Measurements from ENCODE around the gene PALLD.

Gene PALLD

DNA sequence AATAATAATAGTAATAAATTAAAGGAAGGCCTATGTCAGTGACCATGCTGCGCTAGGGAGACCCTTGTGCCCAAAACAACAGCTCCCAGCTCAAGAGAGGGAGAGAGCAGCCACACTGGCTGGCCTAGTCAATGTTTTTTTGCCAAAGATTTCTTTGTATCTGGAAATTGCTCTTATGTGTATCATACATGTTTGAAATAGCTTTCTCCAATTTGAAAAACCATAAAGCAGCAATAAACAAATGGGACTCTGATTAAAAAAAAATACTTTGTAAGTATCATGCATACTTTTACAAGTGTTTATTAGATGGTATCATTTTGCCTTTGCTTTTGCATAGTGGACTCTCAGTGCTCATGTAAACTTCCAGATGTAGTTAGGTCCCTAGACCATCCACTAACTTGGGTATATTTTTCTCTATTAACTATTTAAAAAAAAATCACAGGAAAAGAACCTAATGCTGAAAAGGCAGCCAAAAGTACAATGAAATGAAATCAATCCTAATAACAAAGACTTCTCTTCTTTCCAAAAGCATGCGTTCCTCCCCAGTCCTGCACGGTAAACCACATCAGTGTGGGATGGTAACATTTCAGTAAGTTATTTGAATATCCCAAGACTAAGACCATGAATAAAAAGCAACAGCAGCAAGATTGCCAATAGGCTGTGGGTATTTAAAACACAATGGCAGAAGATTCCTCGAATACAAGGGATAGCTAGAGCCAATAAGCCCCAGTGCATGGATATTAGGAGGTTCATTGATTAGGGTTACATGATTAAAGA is 117.6 kb downstream of the PALLD start:
- intact Hi-C loops (cut with DNase I): no loop called here
- DNase-seq: no peak

DNA sequence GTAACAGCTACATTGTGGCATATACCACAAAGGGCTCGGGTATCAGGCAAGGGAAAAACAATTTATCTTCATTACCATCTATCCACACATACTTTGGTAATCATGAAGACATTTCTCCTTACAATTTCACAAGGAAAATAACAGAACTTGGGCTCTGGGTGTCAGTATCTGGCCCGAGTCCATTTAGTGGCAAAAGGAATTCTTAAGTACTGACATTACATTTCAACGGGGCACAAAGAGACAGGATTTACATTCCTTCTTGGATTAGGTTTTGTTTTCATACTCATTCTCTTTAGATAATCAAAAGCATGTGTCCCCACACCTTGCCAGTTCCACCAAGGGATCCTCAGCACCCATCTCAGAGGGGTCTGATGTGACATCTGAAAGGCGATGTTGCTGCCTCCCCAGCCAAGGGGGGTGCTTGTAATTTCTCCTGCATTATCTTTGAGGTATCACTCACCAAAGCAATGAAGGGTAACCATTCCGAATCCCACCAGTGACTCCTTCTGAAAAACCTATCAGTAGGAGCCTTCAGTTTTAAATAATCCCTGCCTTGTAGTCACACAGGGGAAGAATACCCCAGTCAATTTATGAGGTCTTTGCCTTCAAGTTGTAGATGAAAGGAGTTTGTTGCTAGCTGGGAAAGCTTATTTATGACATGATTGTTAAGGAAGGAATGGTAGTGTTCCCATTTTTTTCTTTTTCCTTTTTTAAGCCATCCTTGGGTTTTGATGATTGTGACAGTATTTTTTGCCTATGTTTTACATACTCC is 118.6 kb downstream of the PALLD start:
- DNase-seq: no peak
- intact Hi-C loops (cut with DNase I): no loop called here

DNA sequence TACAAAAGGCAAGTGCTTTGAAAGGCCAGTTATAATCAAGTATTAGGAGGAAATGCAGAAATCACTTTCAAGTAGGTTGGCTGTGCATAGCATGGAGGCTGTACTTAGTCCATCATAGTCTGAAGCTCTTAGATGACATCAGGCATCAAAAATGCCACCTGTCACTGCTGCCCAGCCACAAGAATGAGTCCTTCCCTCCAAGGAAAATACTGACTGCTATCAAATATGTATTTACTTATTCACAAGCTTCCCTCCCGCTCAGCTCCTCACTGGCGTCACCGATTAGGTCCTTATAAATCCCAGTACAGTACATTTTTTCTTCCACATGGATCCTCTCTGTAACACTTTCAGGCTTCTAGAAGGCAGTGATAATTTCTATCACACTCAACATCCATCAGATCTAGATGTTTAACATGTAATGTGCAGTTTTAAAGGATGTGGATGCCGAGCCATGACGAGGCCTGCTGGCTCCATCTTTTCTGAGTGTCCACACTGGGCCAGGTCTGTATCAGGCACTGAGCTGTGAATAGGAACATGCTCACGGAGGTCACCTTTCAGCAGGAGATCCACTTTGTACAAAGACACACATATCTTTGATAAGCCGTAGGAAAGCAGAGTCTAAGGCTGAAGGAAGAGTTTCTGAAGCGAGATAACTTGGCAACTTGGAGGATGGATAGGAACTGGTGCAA is 121.9 kb downstream of the PALLD start:
- no peak for DNase-seq
- intact Hi-C loops (cut with DNase I): no loop called here

DNA sequence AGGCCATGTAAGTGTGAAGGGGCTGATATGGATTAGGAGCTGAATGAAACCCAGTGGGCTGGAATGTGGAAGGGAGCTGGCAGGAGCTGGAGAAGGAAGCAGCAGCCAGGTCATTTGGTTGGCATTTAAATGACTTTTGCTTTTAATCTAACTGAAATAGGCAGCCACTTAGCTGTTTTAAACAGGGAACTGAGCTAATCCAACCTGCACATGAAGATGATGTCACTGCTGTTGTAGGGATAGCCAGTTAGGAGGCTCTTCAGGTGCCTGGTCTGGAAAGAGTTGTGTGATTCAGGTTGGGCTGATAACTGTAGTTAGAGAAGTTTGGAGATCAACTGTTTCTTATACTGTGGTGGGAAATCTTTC is 122.4 kb downstream of the PALLD start:
- intact Hi-C loops (cut with DNase I): no loop called here
- no peak for DNase-seq

DNA sequence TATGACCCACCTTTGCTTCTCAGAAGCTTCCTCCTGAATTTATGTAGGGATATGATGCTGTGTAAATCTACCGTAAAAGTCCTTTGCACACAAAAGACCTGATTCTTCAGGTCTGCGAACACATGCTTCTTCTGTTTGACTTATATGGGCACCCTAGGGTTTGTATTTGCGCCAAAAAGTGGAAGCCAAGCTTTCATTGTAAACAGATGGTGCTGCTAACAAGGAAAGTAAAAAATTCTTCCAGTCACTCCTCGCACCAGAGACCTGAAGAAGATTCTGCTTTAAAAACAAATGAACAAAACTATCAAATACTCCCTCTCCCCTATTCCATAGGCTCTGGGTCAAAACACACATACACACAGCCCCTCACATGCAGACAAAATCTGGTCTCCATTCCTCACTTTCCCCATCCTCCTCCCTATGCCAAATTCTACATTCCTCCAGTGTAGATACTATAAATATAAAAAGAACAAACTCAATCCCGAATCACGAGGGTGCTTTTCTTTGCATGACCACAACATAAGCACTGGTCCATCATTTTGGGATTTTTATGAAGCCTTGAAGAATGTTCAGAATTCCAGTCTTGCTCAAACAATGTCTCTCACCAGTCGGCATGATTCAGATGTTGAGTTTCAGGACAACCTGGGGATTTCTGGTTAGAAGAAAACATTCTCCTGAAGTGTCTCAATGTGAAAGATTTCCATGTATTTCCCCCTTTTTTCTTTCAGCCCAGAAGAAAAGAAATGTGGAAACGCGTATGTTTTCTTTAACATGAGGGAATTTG is 125.1 kb downstream of the PALLD start:
- DNase-seq: no peak
- intact Hi-C loops (cut with DNase I): no loop called here

DNA sequence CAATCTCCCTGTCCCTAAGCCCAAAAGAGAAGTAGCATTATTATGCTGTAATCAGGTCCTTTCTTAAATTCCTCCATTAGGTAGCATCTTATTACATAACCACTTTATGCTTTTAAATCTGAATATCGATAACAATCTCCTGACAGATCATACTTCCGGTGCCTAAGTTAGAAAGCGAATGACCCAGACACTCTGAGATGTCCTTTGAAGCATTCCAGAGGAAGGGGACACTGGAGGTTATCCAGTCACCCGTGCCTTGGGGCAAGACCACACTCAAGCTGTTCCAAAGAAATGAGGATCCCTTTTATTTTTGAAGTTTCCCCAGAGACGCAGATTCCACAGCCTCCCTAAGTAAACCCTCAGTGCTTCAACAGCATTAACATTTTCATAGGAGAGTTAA is 125.7 kb downstream of the PALLD start:
- DNase-seq: no peak
- intact Hi-C loops (cut with DNase I): no loop called here

DNA sequence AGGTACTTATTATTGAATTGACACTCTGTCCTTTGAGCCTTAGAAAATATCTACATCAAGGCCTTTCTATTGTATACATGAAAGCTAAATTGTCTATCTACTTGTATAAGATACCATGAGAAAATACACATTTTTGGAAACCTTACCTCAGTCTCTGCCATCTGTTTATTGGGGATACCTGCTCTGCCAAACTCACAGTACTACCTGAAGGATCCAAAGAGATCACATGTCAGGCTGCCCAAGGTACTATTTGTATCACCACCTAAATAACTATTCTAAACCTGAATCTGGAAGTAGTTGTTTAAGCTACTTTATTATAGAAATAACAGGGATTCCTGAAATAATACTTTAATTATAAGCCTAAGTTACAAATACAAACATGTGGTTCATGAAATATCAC is 126.2 kb downstream of the PALLD start:
- intact Hi-C loops (cut with DNase I): no loop called here
- DNase-seq: no peak

DNA sequence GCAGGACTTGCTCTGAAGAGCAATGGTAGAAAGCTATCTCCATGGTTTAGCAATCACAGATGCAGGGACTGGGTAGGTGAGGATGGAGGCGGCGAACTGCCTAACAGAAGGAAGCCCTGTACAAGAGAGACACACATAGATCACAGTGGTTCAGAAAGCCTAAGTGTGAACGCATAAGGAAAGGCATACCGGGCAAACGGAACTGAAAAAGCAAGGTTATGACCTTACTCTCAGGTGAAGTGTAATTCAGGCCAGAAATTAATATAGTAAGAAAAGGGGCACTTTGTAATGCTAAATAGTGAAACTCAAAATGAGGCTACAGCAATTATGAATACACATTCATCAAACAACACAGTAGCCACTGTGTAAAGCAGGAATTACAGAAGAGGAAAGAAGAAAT is 126.6 kb downstream of the PALLD start:
- intact Hi-C loops (cut with DNase I): no loop called here
- DNase-seq: no peak

DNA sequence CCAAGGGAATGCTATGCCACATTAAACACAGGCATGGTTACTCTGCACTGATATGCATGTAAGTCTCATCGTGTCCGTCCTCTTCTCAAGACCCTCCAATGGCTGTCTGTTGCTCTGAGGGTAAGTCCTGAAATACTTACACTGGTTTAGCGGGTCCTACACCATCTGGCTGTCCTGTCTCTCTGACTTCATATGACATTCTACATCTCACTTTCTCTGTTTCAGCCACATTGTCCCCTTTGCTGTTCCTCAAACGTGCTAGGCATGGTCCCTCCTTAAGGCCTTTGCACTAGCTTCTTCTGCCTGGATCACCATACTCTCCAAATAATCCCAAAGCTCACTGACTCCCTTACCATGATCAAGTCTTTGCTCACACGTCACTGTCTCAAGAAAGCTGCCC is 131.4 kb downstream of the PALLD start:
- intact Hi-C loops (cut with DNase I): no loop called here

DNA sequence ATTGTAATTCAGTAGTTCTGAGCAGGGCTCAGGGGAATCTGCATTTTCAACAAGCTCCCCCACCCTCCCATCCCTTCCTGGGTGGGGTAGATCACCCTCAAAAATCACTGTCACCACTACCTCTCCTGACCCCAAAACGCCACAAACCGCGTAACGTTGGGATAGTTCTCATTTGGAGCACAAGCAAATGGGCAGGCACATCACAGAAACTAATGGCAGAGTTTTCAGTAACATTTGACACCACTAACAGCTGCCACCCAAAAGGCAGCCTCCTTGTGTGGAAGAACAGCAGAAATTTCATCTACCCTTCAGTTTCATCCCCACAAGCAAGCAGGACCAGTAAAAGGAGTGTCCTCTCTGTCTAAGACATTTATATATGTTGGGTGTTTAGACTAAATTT is 132.7 kb downstream of the PALLD start:
- no peak for DNase-seq
- intact Hi-C loops (cut with DNase I): no loop called here

More for the DNA sequence above, 131.4 kb downstream of the PALLD start:
- no peak for DNase-seq

DNA sequence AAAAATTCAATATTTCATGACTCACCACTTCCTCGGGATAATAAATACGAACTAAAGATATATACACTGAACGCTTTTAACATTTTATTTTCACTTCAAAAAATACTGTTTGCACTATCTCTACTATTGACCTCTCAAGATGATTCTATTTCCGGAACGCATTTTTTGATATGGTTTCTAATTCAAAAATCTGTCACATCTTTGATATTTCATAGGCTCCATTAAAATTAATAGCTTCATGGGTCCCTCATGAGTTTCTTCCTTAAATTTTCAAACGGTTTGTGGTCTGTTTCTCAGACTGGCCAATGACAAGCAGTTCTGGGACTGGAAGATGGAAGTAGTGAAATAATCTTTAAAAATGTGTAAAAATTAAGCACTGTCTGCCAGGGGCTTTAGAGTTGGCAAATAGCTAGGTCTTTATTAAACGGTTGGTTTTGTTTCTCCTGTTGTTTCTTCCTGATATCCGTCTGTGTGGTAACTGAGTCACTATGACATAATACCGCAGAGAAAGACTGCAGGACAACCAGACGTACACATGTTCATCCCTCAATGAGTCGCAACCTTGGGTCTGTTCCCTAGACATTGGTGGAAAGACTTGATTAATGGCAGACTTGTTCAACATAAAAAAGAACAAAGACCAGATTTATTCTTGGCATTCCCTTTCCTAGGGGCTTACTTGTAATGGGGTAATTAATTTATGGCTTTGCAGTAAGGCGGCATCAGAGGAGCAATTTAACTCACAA is 133.8 kb downstream of the PALLD start:
- intact Hi-C loops (cut with DNase I): no loop called here
- no peak for DNase-seq

DNA sequence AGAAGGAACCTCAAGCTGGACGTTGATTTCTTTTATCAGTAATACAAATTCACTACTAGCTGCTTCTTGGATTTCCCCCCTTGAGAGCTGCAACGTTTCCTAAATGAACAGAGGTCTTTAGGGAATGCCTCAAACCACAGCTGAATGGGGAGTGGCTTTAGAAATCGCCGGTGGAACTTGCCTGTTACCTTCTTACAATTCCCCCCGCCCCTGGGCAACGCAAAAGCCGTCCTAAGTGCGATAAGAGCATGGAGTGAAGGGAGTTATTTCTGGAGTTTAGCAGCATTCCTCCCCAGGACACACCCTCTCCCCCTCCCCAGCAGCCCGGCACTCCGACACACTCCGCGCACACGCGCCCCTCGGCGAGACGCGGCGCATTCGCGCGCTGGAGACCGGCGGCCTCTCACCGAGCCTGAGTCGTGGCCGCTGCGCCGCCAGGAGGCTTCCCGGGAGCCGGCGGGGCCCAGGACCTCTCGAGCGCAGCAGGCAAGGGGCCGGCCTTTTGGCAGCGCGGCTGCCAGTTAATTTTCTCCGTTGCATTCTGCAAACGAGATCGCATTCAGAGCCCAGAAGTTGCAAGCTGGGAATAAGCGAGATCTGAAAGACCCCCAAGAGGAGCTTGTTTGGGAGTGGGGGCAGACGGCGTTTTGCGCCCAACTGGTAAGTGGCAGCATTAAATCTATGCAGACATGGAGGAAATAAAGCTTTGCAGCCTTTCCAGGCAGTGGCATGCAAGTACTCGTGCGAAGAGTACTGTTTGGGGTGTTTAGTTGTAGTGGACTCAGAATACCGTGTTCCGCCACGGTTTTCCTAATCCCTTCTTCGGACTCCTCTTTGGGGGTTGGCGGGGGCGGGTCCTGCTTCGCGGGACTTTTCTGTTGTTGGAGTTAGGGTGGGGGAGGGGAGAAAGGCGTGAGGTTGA is 134.7 kb downstream of the PALLD start:
- DNase-seq: peak in 6 of 10 donors; percentile 2 to 69 (median 22)

DNA sequence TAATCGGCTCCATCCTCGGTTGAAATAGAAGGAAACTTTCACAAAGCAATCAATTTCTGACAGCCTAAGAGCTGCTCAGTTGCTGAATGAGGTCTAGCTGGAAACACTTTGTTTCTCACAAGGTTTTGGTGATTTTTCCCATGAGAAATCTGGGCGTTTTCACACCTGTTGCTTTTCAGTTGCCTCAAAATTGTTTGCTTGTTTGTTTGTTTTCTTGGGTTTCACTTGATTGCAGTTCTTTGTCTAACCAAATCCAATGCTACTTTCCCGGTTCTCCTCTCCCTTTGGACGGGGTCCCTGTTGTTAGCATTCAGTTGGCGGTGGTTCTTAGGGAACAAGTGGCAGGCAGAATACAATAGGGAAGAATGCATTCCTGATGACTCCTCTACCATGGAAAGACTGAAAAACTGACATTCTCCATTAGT is 135.5 kb downstream of the PALLD start:
- no peak for DNase-seq
- intact Hi-C loops (cut with DNase I): no loop called here

More for the DNA sequence above, 134.7 kb downstream of the PALLD start:
- intact Hi-C loops (cut with DNase I): no loop called here

DNA sequence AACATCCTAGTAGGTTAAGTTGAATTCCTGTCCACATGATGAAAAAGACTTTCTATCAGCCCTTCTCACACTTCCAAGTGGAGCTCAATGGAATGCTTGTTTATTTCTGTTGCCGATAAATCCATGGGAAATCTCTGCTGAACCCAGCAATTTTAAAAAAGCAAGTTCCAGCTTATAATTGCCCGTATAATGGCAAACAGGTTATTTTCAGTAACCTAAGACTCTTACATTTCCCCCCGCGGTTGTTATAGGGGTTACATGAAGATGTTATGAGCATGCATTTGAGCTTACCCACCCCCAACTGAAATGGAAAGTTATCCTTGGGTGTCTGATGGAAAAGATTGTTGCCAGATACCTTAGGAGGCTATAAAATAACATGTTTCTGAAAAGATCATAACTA is 136.2 kb downstream of the PALLD start:
- intact Hi-C loops (cut with DNase I): no loop called here
- no peak for DNase-seq

DNA sequence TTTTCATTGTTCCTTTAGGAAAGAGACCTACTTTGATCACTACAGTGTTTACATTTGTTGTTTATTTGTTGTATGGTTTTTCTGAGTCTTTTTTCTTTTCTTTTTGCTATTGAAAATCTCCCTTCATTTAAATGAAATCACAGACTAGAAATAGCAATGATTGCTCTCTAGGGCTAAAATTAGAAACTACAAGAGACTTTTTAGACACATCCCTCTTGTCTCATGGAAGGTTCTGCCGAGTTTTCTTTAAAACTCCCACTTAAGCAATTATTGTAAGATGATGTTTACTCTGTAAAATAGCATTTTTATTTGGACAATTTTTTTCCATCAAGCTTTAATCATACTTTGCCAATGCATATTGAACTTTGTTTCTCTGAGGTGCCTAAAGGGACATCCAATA is 136.6 kb downstream of the PALLD start:
- intact Hi-C loops (cut with DNase I): no loop called here
- DNase-seq: no peak

DNA sequence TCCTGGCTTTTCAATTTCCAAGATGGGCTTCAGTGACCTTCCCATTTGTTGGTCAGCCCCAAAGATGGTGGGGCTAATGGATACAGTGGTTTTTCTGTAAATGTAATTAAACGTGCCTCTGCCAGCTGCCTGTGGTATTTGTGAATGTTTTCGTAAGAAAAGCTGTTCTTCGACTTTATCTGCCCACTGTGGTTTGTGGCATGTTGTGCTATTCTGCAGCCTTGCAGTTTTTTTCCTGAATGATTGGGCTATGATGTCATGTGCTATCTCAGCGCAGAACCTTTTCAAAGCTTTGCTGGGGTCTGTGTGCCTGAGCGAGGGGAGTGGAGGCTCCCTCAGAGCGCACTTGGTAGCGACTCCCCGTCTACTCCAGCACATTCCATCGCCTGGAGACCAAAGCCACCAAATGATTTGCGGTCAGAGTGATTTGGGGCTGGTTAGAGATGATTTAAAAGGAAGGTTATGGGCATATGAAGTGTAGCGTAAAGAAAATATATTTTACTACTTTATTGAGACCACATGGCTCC is 137.5 kb downstream of the PALLD start:
- intact Hi-C loops (cut with DNase I): no loop called here
- DNase-seq: no peak

DNA sequence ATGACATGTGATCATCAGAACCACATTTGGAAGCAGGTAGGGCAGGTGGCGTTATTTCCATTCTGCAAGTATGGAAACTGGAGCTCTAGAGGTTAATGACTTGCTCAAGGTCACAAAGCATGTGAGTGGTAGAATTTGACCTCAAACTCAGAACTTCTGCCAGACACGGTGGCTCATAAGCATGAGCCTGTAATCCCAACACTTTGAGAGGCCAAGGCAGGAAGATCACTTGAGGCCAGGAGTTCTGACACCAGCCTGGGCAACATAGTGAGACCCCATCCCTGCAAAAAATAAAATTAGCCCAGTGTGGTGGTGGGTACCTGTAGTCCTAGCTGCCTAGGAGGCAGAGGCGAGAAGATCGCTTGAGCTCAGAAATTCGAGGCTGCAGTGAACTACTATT is 139.2 kb downstream of the PALLD start:
- intact Hi-C loops (cut with DNase I): no loop called here
- no peak for DNase-seq

DNA sequence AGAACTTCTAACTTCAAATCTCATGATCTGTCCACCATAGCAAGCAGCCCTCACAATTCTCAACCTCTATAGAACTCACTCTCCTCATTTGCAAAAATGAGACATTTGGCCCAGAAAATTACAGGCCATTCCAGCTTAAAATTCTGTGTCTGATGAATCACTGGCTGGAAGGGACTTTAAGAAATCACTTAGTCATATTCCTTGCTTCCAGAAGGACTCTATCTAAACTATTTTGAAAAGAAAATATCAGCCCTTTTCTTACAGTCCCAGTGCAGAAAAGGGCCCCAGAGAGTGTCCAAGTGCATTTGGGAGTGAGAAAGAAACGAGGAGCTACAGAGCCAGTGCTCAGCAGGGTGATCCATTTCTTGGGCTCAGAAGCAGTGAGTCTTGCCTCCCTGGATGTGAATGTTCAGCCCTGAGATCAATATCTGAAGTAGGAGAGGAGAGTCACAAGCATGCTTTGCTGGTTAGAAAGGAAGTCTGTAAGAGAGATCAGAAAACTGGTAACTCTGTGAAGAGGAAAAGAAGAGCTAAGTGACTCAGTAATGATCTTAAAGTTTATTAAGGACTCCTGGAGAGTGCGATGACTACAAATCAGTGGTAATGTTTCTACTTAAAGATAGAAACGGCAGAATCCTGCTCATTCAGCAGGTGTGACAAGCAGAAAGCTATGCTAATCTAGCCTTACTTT is 139.8 kb downstream of the PALLD start:
- no peak for DNase-seq
- intact Hi-C loops (cut with DNase I): no loop called here

Data from posterior cingulate gyrus (tissue), 11 donors.